HepG2 (cell line): Measurements from ENCODE around the gene TRPV4. TPM values are rescaled to one million over a fixed set of nuclear protein-coding genes. Genes with fewer than 3 reads are reported as not detected.
A peak's percentile ranks its signal among the peaks of the same experiment; 100 is the strongest.

Experiments
- GABPB1 ChIP-seq: IDR thresholded peaks from 2 replicates; pipeline ENCODE4 v1.6.1; 2016; ENCODE audit warnings: mild to moderate bottlenecking, missing genetic modification reagents, moderate library complexity, missing compliant biosample characterization
- GZF1 ChIP-seq: sonication (generic); formaldehyde crosslinking; IDR thresholded peaks from 2 replicates; pipeline ENCODE4 v1.5.1; 2020; ENCODE audit warnings: mild to moderate bottlenecking, missing genetic modification reagents
- HDAC1 ChIP-seq: sonication (generic); formaldehyde crosslinking; IDR thresholded peaks from 2 replicates; pipeline ENCODE4 v1.5.1; 2020; ENCODE audit warnings: mild to moderate bottlenecking, missing genetic modification reagents
- KDM2A ChIP-seq: sonication (generic); formaldehyde crosslinking; IDR thresholded peaks from 2 replicates; pipeline ENCODE4 v1.4.0; 2020; ENCODE audit warnings: low read depth, missing genetic modification reagents, borderline replicate concordance
- KDM5A ChIP-seq: fragments of 200-600 bp; sonication (generic); IDR thresholded peaks from 2 replicates; pipeline ENCODE4 v1.7.0; 2018; ENCODE audit warnings: antibody characterized with exemption, mild to moderate bottlenecking, low read length, borderline replicate concordance
- NFE2L2 ChIP-seq: fragments of 150-350 bp; IDR thresholded peaks from 2 replicates; pipeline ENCODE4 v1.6.1; 2014; ENCODE audit warnings: low read length
- REPIN1 ChIP-seq: sonication (generic); formaldehyde crosslinking; IDR thresholded peaks from 2 replicates; pipeline ENCODE4 v1.8.0; 2022; ENCODE audit warnings: missing genetic modification reagents, low read depth, mild to moderate bottlenecking, borderline replicate concordance
- RFX3 ChIP-seq: IDR thresholded peaks from 2 replicates; pipeline ENCODE4 v1.6.1; 2016; ENCODE audit warnings: missing biosample characterization, missing genetic modification reagents
- RXRA ChIP-seq: sonication (generic); formaldehyde crosslinking; IDR thresholded peaks from 2 replicates; pipeline ENCODE4 v1.5.1; 2020; ENCODE audit warnings: missing genetic modification reagents
- SIN3B ChIP-seq: fragments of 150-350 bp; IDR thresholded peaks from 2 replicates; pipeline ENCODE4 v1.6.1; 2014; ENCODE audit warnings: low read length
- ZC3H13 ChIP-seq: sonication (generic); formaldehyde crosslinking; IDR thresholded peaks from 2 replicates; pipeline ENCODE4 v1.8.1; 2023; ENCODE audit warnings: mild to moderate bottlenecking, missing genetic modification reagents, moderate library complexity
- ZFX ChIP-seq: sonication (generic); formaldehyde crosslinking; IDR thresholded peaks from 2 replicates; pipeline ENCODE4 v1.4.0; 2020; ENCODE audit warnings: mild to moderate bottlenecking, low read depth, missing genetic modification reagents, moderate library complexity
- ZNF792 ChIP-seq: IDR thresholded peaks from 2 replicates; pipeline ENCODE4 v1.6.1; 2016
- ZSCAN29 ChIP-seq: sonication (generic); formaldehyde crosslinking; conservative IDR thresholded peaks from 2 replicates; pipeline ENCODE4 v1.4.0; 2020; ENCODE audit warnings: mild to moderate bottlenecking, missing genetic modification reagents
- polyA plus RNA-seq, 8 experiments: library from polyadenylated mRNA; depleted of rRNA in 3 of 8; stranded (reverse) in 7 of 8; unstranded in 1 of 8; fragments of >200 nt; fragmentation: Illumina TruSeq in 4 of 8; extraction: Trizol in 4 of 8; gene quantifications; 2 replicates each; pipeline versions ENCODE4 v1.2.1 to v1.2.3, GENCODE V29; 2011 to 2016; ENCODE audit warnings: low read depth in 4 of 8, missing spikeins in 1 of 8, mixed read lengths in 1 of 8; ENCODE audit not compliant: insufficient read depth in 1 of 8
- total RNA-seq, 5 experiments: library from RNA; depleted of rRNA; stranded (reverse); fragments of >200 nt; fragmentation: Illumina TruSeq; extraction: Trizol; gene quantifications; 2 replicates each; pipeline ENCODE4 v1.2.3, GENCODE V29; 2016; ENCODE audit warnings: low read depth in 1 of 5
- TF ChIP-seq, protein P1 (sequence below): IDR thresholded peaks from 2 replicates; pipeline ENCODE4 v1.6.1; 2012; ENCODE audit warnings: low read depth, low read length, improper control_type of control experiment
- TF ChIP-seq, protein P2 (sequence below): IDR thresholded peaks from 2 replicates; pipeline ENCODE4 v1.6.1; 2016; ENCODE audit warnings: low read depth
- TF ChIP-seq, protein P3 (sequence below): sonication (generic); formaldehyde crosslinking; IDR thresholded peaks from 2 replicates; pipeline ENCODE4 v1.5.1; 2020; ENCODE audit warnings: mild to moderate bottlenecking, moderate library complexity, missing genetic modification reagents
- TF ChIP-seq, protein P4 (sequence below): sonication (generic); formaldehyde crosslinking; IDR thresholded peaks from 2 replicates; pipeline ENCODE4 v1.4.0; 2020; ENCODE audit warnings: mild to moderate bottlenecking, missing genetic modification reagents
- TF ChIP-seq, protein P5 (sequence below): sonication (generic); formaldehyde crosslinking; IDR thresholded peaks from 2 replicates; pipeline ENCODE4 v1.5.0; 2020; ENCODE audit warnings: mild to moderate bottlenecking, missing genetic modification reagents

Gene TRPV4
- total and polyA plus RNA-seq, 2 of the 13 experiments (the other 11 are each of a cell fraction or from before 2014, with no cell fraction given): 0.66 to 4.7 TPM

DNA sequence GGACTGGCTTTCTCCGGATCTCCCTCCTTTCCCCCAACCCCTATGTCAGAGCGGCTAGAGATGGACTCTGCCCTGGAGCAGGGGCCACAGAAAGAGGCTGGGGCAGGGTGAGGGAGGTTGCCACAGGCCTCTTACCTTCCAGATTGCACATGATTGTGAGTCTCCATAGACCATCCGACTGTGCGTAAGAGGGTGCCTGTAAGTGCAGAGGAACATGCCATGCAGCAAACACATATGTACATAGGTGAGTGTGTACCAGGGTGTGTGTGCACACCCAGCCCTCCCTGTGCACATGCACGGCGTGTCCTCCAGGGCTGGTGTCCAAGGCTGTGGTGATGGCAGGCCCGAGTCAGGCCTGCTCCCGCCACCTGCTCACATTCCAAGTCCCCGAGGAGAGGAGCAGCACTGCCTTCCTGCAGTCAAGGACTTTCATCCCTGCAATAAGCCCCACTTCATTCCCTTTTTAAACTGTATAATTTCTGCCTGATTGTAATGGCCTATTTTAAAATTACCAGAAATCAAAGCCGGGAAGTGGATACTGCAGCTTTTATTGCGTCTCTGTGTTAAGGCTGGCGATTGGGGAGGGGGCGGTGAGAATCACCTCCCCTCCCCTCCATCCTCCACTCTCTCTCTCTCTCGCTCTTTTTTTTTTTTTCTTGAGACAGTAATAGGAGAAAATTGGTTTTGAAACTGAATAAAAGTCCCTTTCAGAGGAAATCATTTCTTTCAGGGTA lies 91.1 kb downstream of the TRPV4 start (continued):
- TF ChIP-seq REPIN1 (CRISPR knock-in tag): peak; percentile 72; the same call in 1 of the 2 replicates
- TF ChIP-seq ZNF792: 0 out of 2 replicates have a peak, but pooled peaks have one; percentile 58
- no peak for TF ChIP-seq RFX3
- peak; percentile 95 for TF ChIP-seq ZFX (CRISPR knock-in tag)
- TF ChIP-seq ZSCAN29 (CRISPR knock-in tag): peak; percentile 30; the same call in 1 of the 2 replicates
- TF ChIP-seq, protein P1, sequence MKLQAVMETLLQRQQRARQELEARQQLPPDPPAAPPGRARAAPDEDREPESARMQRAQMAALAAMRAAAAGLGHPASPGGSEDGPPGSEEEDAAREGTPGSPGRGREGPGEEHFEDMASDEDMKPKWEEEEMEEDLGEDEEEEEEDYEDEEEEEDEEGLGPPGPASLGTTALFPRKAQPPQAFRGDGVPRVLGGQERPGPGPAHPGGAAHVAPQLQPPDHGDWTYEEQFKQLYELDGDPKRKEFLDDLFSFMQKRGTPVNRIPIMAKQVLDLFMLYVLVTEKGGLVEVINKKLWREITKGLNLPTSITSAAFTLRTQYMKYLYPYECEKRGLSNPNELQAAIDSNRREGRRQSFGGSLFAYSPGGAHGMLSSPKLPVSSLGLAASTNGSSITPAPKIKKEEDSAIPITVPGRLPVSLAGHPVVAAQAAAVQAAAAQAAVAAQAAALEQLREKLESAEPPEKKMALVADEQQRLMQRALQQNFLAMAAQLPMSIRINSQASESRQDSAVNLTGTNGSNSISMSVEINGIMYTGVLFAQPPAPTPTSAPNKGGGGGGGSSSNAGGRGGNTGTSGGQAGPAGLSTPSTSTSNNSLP: no peak
- TF ChIP-seq, protein P2, sequence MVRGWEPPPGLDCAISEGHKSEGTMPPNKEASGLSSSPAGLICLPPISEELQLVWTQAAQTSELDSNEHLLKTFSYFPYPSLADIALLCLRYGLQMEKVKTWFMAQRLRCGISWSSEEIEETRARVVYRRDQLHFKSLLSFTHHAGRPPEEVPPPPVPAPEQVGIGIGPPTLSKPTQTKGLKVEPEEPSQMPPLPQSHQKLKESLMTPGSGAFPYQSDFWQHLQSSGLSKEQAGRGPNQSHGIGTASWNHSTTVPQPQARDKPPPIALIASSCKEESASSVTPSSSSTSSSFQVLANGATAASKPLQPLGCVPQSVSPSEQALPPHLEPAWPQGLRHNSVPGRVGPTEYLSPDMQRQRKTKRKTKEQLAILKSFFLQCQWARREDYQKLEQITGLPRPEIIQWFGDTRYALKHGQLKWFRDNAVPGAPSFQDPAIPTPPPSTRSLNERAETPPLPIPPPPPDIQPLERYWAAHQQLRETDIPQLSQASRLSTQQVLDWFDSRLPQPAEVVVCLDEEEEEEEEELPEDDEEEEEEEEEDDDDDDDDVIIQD (CRISPR knock-in tag): 0 out of 2 replicates have a peak, but pooled peaks have one; percentile 23
- TF ChIP-seq, protein P3, sequence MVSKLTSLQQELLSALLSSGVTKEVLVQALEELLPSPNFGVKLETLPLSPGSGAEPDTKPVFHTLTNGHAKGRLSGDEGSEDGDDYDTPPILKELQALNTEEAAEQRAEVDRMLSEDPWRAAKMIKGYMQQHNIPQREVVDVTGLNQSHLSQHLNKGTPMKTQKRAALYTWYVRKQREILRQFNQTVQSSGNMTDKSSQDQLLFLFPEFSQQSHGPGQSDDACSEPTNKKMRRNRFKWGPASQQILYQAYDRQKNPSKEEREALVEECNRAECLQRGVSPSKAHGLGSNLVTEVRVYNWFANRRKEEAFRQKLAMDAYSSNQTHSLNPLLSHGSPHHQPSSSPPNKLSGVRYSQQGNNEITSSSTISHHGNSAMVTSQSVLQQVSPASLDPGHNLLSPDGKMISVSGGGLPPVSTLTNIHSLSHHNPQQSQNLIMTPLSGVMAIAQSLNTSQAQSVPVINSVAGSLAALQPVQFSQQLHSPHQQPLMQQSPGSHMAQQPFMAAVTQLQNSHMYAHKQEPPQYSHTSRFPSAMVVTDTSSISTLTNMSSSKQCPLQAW (CRISPR knock-in tag): peak; percentile 57; the same call in 1 of the 2 replicates
- no peak; the same call in 1 of the 2 replicates for TF ChIP-seq HDAC1 (CRISPR knock-in tag)
- TF ChIP-seq, protein P4, sequence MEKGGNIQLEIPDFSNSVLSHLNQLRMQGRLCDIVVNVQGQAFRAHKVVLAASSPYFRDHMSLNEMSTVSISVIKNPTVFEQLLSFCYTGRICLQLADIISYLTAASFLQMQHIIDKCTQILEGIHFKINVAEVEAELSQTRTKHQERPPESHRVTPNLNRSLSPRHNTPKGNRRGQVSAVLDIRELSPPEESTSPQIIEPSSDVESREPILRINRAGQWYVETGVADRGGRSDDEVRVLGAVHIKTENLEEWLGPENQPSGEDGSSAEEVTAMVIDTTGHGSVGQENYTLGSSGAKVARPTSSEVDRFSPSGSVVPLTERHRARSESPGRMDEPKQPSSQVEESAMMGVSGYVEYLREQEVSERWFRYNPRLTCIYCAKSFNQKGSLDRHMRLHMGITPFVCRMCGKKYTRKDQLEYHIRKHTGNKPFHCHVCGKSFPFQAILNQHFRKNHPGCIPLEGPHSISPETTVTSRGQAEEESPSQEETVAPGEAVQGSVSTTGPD: no peak
- no peak for TF ChIP-seq KDM5A
- peak; percentile 66; the same call in 1 of the 2 replicates for TF ChIP-seq RXRA (CRISPR knock-in tag)
- TF ChIP-seq GABPB1 (CRISPR knock-in tag): peak; percentile 36; the same call in 1 of the 2 replicates
- no peak for TF ChIP-seq ZC3H13
- no peak for TF ChIP-seq SIN3B
- TF ChIP-seq, protein P5, sequence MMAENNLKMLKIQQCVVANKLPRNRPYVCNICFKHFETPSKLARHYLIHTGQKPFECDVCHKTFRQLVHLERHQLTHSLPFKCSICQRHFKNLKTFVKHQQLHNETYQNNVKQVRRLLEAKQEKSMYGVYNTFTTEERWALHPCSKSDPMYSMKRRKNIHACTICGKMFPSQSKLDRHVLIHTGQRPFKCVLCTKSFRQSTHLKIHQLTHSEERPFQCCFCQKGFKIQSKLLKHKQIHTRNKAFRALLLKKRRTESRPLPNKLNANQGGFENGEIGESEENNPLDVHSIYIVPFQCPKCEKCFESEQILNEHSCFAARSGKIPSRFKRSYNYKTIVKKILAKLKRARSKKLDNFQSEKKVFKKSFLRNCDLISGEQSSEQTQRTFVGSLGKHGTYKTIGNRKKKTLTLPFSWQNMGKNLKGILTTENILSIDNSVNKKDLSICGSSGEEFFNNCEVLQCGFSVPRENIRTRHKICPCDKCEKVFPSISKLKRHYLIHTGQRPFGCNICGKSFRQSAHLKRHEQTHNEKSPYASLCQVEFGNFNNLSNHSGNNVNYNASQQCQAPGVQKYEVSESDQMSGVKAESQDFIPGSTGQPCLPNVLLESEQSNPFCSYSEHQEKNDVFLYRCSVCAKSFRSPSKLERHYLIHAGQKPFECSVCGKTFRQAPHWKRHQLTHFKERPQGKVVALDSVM: peak; percentile 90
- TF ChIP-seq KDM2A (CRISPR knock-in tag): 0 out of 2 replicates have a peak, but pooled peaks have one; percentile 31
- TF ChIP-seq NFE2L2: no peak
- no peak for TF ChIP-seq GZF1
